ENCODE measurements around the gene RNF182.
"Not testable (repeated sequence)": the region's sequence is repeated elsewhere in the genome, so short reads cannot be mapped to it uniquely, and the experiment has no call there.

RNF182 gene, protein sequence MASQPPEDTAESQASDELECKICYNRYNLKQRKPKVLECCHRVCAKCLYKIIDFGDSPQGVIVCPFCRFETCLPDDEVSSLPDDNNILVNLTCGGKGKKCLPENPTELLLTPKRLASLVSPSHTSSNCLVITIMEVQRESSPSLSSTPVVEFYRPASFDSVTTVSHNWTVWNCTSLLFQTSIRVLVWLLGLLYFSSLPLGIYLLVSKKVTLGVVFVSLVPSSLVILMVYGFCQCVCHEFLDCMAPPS

DNA sequence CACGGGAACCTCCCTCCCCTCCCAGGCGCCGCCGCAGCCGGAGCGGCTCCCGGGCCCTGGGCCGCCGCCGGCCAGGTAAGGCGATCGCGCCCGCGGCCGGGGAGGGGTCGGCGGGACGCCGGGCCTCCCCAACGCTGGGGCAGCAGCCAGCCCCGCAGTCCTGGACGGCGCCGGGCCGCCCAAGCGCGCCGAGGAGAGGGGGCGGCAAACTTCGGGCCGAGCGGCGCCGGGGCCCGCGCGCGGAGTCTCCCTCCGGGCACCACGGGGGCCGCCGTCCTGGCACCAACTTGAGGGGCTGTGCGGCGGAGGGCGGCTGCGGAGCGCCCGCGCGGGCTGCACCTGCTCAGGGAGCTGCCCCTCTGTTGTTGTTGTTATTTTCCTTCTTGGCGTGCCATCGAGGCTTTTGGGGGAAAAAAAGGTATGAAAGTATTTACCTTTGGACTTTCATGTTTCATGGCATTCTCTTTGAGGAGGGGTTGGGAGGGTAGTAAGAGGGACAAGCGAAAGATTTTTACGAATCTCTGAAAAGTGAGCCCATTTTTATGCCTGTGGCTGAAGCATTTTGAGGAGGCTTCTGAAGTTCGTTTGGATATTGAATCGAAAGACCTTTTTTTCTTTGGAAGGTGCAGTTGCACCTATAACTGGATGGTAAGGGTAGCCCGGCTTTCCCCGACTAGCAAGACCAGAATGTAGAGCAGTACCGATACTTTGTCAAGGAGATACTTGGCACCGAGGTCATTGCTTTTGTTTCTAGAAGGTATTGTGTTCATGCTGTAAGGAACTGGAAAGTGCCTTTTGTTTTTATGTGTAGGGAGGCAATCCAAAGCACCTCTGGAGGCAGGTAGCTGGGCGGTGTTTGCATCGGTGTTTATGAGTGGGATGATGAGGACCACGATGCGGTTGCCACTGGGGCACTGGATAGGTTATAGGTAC is at the start of gene RNF182:
Gene RNF182 (plus strand): TSS at position 4 of the 933 bp plus-strand sequence. CDS start 52,168 bp downstream, outside the sequence.
- in situ Hi-C loops (cut with MboI; ENCODE audit: low sequenced_read_pairs, unreplicated experiment) = no loop called here
- no peak for TF ChIP-seq CTCF (IDR thresholded peaks at IDR 0.05; ENCODE audit: borderline replicate concordance, control extremely low read depth, extremely low read depth, insufficient read depth, missing control alignments)

DNA sequence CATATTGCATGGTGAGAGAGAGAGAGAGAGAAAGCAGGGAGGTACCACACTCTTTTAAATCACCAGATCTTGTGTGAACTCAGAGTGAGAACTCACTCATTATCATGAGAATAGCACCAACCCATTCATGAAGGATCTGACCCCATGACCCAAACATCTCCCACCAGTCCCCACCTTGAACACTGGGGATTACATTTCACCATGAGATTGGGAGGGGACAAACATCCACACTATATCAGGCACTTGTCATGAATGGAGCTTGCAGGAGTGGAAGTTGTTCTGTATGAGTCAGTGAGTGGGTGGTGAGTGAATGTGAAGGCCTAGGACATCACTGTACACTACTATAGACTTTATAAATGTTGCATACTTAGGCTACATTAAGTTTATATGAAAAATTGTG is 47.7 kb upstream of the RNF182 start:
- in situ Hi-C loops (cut with MboI; ENCODE audit: low sequenced_read_pairs, unreplicated experiment) = no loop called here
- no peak for DNase-seq (ENCODE audit: low spot score)
- TF ChIP-seq CTCF (IDR thresholded peaks at IDR 0.05; ENCODE audit: borderline replicate concordance, control extremely low read depth, extremely low read depth, insufficient read depth, missing control alignments) = no peak

More for the DNA sequence above, at the start of gene RNF182:
- peak; percentile 85 for DNase-seq (ENCODE audit: low spot score)

DNA sequence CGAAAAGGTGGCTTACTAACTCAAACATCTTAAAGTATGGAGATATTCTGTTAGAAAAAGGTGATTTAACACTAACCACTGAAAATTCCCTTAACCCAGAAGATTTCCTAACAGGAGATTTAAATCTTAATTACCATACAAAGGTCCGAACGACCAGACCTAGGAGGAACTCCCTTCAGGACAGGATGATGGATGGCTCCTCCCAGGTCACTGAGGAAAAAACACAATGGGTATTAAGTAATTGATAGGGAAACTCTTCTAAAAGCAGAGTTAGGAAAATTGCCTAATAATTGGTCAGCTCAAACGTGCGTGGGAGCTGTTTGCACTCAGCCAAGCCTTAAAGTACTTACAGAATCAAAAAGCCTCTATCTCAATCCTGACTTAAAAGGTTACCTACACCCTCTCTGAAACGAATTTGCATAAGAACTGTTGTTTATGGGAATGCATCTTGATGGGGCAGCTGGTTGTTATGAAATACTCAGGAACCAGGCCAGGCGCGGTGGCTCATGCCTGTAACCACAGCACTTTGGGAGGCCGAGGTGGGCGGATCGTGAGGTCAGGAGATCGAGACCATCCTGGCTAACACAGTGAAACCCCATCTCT is 44.6 kb upstream of the RNF182 start:
- DNase-seq (ENCODE audit: low spot score); in situ Hi-C loops (cut with MboI; ENCODE audit: low sequenced_read_pairs, unreplicated experiment): not testable (repeated sequence)

GRCh38 chr6:13881621-13882165 is 43.1 kb upstream of the RNF182 start:
- no peak for TF ChIP-seq CTCF (IDR thresholded peaks at IDR 0.05; ENCODE audit: borderline replicate concordance, control extremely low read depth, extremely low read depth, insufficient read depth, missing control alignments)
- in situ Hi-C loops (cut with MboI; ENCODE audit: low sequenced_read_pairs, unreplicated experiment) = no loop called here
- DNase-seq (ENCODE audit: low spot score) = no peak

DNA sequence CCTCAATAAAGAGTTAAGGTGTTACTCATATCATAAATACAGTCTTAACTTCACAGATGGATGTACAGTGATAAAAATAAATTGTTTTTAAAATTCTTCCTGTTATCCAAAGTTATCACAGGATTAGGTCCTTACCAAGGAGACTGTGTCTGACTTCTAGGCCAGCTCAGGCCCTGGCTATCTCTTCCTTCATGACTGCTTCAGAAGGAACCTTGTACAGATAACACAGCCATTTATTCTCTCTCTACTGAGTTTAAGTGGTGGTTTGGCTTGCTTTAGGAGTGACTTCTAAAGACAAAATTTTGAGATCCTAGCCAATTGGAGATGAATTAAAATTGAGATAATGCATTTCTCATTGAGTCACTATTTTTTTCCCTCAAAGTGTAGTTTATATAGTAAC is 40.8 kb upstream of the RNF182 start:
- no peak for TF ChIP-seq CTCF (IDR thresholded peaks at IDR 0.05; ENCODE audit: borderline replicate concordance, control extremely low read depth, extremely low read depth, insufficient read depth, missing control alignments)
- in situ Hi-C loops (cut with MboI; ENCODE audit: low sequenced_read_pairs, unreplicated experiment) = no loop called here

DNA sequence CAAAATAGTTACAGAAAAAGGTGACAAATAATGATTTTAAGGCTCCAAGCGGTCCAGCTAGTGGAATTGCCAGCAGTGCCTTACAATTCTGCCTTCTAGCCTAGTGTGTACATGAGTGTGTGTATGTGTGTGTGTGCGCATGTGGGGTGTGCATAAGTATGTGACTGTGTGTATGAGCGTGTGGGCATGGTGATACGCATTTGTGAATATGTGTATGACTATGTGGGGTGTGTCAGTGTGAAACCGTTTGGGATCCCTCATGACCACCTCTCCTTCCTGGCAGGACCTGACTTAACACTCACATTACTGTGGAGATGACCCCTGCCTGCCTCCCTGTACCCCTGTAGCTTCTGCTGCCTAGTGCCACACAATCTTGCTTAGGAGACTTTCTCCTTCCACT is 40.4 kb upstream of the RNF182 start:
- no peak for TF ChIP-seq CTCF (IDR thresholded peaks at IDR 0.05; ENCODE audit: borderline replicate concordance, control extremely low read depth, extremely low read depth, insufficient read depth, missing control alignments)
- in situ Hi-C loops (cut with MboI; ENCODE audit: low sequenced_read_pairs, unreplicated experiment) = no loop called here
- no peak for DNase-seq (ENCODE audit: low spot score)

More for the DNA sequence above, 40.8 kb upstream of the RNF182 start:
- no peak for DNase-seq (ENCODE audit: low spot score)
